ENCODE data around the gene APBA2.
A peak's percentile ranks its signal among the peaks of the same experiment; 100 is the strongest.

Gene APBA2

GRCh38 chr15:28962851-28963710 lies 77.3 kb downstream of the APBA2 start:
- no peak for DNase-seq

DNA sequence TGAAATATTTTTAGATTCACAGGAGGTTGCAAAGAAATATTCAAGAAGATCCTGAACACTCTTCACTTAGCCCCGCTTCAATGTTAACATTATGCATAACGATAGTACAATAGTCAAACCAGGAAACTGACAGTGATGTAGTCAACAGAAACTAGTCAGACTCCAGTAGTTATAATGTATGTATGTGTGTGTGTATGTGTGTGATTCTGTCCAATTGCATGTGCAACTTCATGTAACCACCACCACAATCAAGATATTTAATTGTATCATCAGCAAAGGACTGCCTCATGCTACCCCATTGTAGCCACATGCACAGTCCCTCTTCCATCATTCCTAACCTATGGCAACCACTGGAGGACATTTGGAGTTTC lies 77.9 kb downstream of the APBA2 start:
- DNase-seq: no peak

GRCh38 chr15:28964098-28964497 lies 78.3 kb downstream of the APBA2 start:
- DNase-seq: no peak

GRCh38 chr15:28967066-28967465 lies 81.3 kb downstream of the APBA2 start:
- DNase-seq: no peak

DNA sequence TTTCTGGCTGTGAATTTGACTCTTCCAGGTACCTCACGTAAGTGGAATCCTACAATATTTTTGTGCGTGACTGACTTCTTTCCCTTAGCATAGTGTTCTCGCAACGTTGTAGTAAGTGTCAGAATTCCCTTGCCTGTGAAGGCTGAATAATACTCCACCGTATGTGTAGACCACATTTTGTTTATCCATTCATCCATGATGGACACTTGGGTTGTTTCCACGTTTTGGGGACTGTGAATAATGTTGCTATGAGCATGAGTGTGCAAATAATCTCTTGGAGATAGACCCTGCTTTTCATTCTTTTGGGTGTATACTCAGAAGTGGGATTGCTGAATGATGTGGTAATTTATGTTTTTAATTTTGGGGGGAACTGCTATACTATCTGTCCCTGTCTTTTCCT lies 82.2 kb downstream of the APBA2 start:
- no peak for DNase-seq

DNA sequence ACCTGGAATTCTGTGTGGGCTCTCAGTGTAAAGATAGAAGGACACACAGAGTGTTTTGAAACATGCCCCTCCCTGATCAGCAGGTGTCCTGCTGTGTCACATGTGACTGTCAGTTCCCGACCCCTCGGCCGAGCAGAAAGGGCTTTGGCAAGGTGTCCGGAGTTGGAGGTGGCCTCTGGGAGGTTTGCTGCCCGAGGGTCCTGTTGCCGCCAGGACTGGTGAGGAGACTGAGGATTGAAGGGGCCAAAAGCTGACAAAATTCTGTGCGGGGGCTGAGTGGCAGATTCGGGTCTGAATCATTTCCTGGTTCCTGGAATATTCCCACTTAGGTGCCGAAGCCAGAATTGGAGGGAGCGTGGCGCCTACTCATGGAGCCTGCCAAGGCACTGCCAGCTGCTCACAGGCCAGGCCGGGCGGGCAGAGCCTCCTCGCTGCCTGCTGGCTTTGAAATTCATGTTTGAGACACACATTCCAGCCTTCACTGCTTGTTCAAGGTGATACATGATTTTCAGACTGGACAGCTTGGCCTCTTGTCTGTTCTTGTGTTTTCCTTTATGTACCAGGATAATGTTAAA lies 83.8 kb downstream of the APBA2 start:
- no peak for DNase-seq

- peak; percentile 15 to 51 (median 34) for DNase-seq
Observed at GRCh38 chr15:28974142-28974541, 88.4 kb downstream of the APBA2 start.

- peak; percentile 39 to 86 (median 63) for DNase-seq
Observed at GRCh38 chr15:28975766-28976179, 90.0 kb downstream of the APBA2 start.

- no peak for DNase-seq
Observed at GRCh38 chr15:28977377-28978010, 91.7 kb downstream of the APBA2 start.

- DNase-seq: no peak
Observed at GRCh38 chr15:28978011-28978378, 92.2 kb downstream of the APBA2 start.

- no peak for DNase-seq
Observed at GRCh38 chr15:28978661-28979060, 92.9 kb downstream of the APBA2 start.

- no peak for DNase-seq
Observed at GRCh38 chr15:28979208-28979841, 93.6 kb downstream of the APBA2 start.

GRCh38 chr15:28980709-28981350 lies 95.1 kb downstream of the APBA2 start:
- DNase-seq: no peak

GRCh38 chr15:28981351-28981720 lies 95.6 kb downstream of the APBA2 start:
- no peak for DNase-seq

GRCh38 chr15:28981921-28982320 lies 96.1 kb downstream of the APBA2 start:
- DNase-seq: no peak

DNA sequence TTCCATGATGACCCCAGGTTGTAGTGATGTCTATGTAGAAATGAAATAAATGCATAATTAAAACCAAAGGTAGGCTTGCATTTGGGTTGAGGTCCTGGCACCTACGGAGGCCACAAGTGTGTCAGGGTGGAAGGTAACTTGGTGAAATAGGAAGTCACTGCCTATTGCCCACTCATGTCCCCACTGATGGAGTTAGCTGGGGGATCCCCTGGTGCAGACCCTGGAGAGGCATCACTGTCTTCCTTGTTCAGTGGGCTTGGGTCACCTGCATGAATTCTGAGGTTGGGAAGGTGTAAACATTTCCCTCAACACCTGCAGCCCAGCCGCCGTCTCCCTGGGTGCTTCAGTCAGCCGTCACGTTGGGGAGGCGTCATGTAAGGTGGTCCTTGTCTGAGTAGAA lies 97.1 kb downstream of the APBA2 start:
- no peak for DNase-seq

DNA sequence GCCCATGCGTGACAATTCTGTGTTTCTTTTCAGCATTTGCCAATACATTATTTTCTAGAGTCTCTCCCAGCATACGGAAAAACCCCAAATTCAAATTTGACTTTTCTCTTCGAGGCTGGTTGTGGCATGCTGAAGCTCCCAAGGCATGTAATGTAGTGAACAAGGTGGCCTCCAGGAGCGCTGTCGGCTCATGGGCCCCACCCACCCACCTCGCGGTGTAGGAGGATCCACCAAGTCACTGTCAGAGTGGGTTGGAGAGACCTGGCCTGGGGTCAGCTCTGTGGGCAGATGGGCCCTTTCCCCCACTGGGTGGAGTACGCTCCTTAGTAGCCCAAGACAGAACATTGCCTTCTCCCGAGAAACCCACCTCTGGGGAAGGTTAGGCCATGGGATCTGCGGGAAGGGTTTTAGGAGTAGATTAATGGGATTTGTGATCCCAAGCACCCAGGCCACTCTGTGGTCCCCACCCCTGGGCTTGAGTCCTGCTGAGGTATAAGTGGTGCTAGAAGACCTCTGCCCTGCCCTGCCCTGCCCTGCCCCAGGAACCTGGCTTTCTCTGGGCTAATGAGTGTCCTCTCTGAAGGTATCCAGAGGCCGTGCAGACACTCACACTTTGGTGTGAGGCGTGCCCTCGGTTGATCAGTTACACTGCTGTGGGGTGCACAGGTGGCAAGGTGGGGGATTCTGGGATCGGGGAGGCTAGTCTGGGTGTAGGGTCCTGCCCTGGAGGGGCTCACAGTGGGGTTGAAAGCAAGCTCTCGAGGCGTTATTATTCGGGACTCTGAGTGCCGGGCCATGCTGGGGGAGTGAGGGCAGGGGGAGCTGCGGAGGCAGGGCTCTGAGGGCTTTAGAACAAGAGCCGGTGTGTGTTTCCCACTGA lies 97.9 kb downstream of the APBA2 start:
- DNase-seq: no peak

DNA sequence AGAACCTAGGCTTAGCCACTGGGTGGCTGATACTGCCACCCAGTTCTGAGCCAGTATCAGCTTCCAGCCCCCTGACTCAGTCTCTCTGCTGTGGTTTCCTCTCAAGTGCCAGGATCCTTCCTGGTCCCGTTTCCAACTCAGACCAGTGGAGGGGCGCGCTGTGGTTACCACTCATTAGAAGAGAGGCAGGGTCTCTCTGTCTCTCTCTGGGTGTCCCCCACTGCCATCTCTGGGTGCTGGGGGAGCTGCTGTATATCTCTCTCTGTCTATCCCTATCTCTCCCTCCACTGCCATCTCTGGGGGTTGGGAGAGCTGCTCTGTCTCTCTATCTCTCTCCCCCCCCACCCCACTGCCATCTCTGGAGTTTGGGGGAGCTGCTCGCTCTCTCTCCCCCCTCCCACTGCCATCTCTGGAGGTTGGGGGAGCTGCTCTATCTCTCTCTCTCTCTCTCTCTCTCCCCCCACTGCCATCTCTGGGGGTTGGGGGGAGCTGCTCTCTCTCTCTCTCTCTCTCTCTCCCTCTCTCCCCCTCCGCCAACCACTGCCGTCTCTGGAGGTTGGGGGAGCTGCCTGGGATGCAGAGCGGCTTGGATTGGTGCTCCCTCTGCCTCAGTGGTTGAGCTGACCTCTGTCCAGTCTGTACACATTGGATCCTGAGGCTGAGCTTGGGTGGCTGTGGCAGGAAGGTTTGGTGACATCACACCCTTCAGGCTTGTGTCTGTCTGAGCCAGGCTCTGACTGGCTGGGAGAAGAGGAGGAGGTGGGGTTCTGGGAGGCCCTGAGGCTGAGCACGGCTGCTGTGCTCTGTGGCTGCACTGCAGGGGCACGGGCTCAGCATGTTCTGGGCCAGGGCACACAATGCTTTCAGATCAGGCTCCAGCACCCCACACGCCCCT lies 98.9 kb downstream of the APBA2 start:
- DNase-seq: peak in 1 of 6 experiments; percentile 40

GRCh38 chr15:28985316-28985645 lies 99.5 kb downstream of the APBA2 start:
- DNase-seq: no peak

DNA sequence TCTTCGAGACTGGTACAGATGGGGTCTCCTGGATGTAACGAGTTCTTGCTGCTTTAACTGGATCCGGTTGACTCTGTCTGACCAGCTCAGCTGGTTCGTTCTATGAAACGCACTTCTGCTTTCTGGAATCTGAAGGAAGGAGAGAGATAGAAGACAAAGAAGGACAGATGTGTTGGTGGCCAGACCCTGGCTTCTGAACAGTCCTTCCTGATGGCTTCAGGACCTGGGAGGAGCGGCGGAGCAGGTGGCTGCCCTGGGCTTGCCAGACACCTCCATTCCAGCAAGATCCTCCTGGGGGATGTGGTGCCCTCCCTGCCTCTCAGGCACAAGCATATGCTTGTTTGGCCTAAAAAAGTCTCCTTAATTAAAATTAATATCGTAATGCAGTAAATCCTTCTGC lies 99.9 kb downstream of the APBA2 start:
- no peak for DNase-seq

- no peak for DNase-seq
Observed at GRCh38 chr15:28986108-28986507, 100.3 kb downstream of the APBA2 start.
